ENCODE measurements around the gene TDRD7. TPM values are rescaled to one million over a fixed set of nuclear protein-coding genes. Genes with fewer than 3 reads are reported as not detected.

Gene TDRD7
- total RNA-seq, 3 donors from 2014 or later (not counting 1 experiment from before 2014, with no cell fraction given): 9.8 to 16.4 (median 16.3) TPM

DNA sequence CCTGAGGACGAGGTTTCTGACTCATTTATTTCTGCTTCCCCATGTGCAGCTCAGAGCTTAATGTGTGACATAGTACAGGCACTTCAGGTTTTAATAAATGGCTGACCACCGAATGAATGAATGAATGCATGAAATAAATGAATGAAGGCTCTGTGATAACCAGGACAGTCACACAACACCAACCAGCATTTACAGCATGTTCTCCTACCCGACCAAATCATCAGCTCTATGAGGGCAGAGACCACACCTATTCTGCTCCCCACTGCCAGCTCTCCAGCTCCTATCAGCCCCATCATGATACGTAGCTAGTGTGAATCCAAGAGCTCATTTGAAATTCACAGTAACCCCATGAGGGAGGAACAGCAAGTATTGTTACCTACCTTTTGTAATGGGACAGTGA lies 94.4 kb downstream of the TDRD7 start:
- TF ChIP-seq, protein P1, sequence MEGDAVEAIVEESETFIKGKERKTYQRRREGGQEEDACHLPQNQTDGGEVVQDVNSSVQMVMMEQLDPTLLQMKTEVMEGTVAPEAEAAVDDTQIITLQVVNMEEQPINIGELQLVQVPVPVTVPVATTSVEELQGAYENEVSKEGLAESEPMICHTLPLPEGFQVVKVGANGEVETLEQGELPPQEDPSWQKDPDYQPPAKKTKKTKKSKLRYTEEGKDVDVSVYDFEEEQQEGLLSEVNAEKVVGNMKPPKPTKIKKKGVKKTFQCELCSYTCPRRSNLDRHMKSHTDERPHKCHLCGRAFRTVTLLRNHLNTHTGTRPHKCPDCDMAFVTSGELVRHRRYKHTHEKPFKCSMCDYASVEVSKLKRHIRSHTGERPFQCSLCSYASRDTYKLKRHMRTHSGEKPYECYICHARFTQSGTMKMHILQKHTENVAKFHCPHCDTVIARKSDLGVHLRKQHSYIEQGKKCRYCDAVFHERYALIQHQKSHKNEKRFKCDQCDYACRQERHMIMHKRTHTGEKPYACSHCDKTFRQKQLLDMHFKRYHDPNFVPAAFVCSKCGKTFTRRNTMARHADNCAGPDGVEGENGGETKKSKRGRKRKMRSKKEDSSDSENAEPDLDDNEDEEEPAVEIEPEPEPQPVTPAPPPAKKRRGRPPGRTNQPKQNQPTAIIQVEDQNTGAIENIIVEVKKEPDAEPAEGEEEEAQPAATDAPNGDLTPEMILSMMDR (IDR thresholded peaks at IDR 0.05): no peak
- H3K9me3 Mint-ChIP-seq: no peaks in the 10 kb centered on the region

DNA sequence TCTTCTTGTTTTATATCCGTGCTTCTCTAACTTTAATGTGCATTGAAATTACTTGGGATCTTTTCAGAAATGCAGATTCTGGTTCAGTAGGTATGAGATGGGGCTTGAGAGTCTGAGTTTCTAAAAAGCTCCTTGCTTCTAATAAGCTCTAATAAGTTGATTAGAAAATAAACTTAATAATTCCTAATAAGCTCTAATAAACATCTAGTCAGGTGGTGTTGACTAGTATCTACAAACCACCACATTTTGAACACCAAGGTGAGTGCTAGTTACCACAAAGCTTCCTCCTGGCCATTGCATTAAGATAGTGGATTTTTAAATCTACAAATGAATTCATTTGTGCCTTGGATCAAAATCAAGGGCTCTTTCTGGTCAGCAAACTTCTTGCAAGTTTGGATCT lies 94.9 kb downstream of the TDRD7 start:
- Histone ChIP-seq H3K36me3 (ENCODE audit: control insufficient read depth, insufficient read depth, low read length) (no peaks in the 10 kb centered on the region), H3K27ac (ENCODE audit: low read length) (no peak overlapping the region), H3K9me3 (ENCODE audit: control insufficient read depth, insufficient read depth, low read length) (no peaks in the 10 kb centered on the region), H3K4me3 (ENCODE audit: low read length) (no peak overlapping the region), H3K27me3 (ENCODE audit: control insufficient read depth, insufficient read depth, low read length) (peaks cover 25% of the 10 kb centered on the region), H3K4me1 (ENCODE audit: control insufficient read depth, insufficient read depth, low read length) (peaks cover 14% of the 10 kb centered on the region)
- WGBS (ENCODE audit: insufficient coverage): 67% methylated on average over 1 of the region's 1 CpG
- Mint-ChIP-seq H3K4me1 (peaks cover 11 to 15% of the 10 kb centered on the region in 2 donors), H3K27ac (no peak overlapping the region), H3K4me3 (no peak overlapping the region), H3K27me3 (ENCODE audit: low read depth in 2 of 2) (peaks cover 0 to 28% of the 10 kb centered on the region in 2 donors), H3K36me3 (no peaks in the 10 kb centered on the region), H3K9me3 (no peaks in the 10 kb centered on the region)
- ATAC-seq (no peak), DNase-seq (no peak)
- intact Hi-C loops (cut with micrococcal nuclease): no loop called here
- TF ChIP-seq, protein P1 (IDR thresholded peaks at IDR 0.05): no peak

More for the DNA sequence above, 94.4 kb downstream of the TDRD7 start:
- no peak overlapping the region for H3K4me3 ChIP-seq (ENCODE audit: low read length)
- peaks cover 15% of the 10 kb centered on the region for H3K4me1 ChIP-seq (ENCODE audit: control insufficient read depth, insufficient read depth, low read length)
- no peaks in the 10 kb centered on the region for H3K9me3 ChIP-seq (ENCODE audit: control insufficient read depth, insufficient read depth, low read length)
- 91% methylated on average over 4 of the region's 4 CpGs for WGBS (ENCODE audit: insufficient coverage)
- DNase-seq (no peak), ATAC-seq (no peak)
- intact Hi-C loops (cut with micrococcal nuclease): no loop called here
- no peak overlapping the region for H3K4me3 Mint-ChIP-seq
- no peak overlapping the region for H3K27ac ChIP-seq (ENCODE audit: low read length)
- no peaks in the 10 kb centered on the region for H3K36me3 Mint-ChIP-seq
- peaks cover 11 to 15% of the 10 kb centered on the region in 2 donors for H3K4me1 Mint-ChIP-seq
- H3K27ac Mint-ChIP-seq: no peak overlapping the region
- peaks cover 25% of the 10 kb centered on the region for H3K27me3 ChIP-seq (ENCODE audit: control insufficient read depth, insufficient read depth, low read length)
- H3K27me3 Mint-ChIP-seq (ENCODE audit: low read depth in 2 of 2): peaks cover 0 to 28% of the 10 kb centered on the region in 2 donors
- no peaks in the 10 kb centered on the region for H3K36me3 ChIP-seq (ENCODE audit: control insufficient read depth, insufficient read depth, low read length)

DNA sequence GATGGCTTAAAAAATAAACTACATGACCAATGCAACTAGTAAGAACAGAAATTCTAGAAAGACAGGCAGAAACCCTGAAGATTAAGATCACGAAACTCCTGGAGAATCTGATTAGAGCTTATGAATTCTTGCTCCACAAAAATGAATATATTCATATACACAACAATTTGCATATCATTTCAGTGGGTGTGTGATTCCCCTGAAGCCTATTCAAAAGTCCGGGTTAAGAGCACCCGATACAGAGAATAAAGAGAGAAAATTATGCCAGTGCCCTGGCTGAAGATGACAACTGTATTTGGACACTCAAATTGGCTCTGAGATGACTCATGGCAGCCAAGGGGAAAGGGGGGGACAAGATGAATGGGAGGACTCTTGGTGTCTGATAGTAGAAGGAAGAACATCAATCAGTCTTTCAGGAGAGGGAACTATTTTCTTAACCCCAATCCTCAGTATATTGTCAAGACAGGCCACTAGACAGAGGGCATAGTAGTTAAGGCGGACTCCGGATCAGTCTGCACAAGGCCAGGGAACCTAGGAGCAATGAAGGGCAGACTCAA lies 95.6 kb downstream of the TDRD7 start:
- peaks cover 0 to 26% of the 10 kb centered on the region in 2 donors for H3K27me3 Mint-ChIP-seq (ENCODE audit: low read depth in 2 of 2)
- H3K27ac Mint-ChIP-seq: no peak overlapping the region
- no peak overlapping the region for H3K27ac ChIP-seq (ENCODE audit: low read length)
- peaks cover 20% of the 10 kb centered on the region for H3K27me3 ChIP-seq (ENCODE audit: control insufficient read depth, insufficient read depth, low read length)
- WGBS (ENCODE audit: insufficient coverage): 91% methylated on average over 5 of the region's 5 CpGs
- intact Hi-C loops (cut with micrococcal nuclease): no loop called here
- ATAC-seq: no peak
- TF ChIP-seq, protein P1 (IDR thresholded peaks at IDR 0.05): no peak
- H3K4me3 Mint-ChIP-seq: no peak overlapping the region
- peaks cover 6% of the 10 kb centered on the region for H3K4me1 ChIP-seq (ENCODE audit: control insufficient read depth, insufficient read depth, low read length)
- peaks cover 11% of the 10 kb centered on the region in 2 donors for H3K4me1 Mint-ChIP-seq
- no peaks in the 10 kb centered on the region for H3K9me3 Mint-ChIP-seq
- DNase-seq: no peak
- no peak overlapping the region for H3K4me3 ChIP-seq (ENCODE audit: low read length)
- H3K36me3 Mint-ChIP-seq: no peaks in the 10 kb centered on the region
- H3K36me3 ChIP-seq (ENCODE audit: control insufficient read depth, insufficient read depth, low read length): no peaks in the 10 kb centered on the region
- H3K9me3 ChIP-seq (ENCODE audit: control insufficient read depth, insufficient read depth, low read length): no peaks in the 10 kb centered on the region

DNA sequence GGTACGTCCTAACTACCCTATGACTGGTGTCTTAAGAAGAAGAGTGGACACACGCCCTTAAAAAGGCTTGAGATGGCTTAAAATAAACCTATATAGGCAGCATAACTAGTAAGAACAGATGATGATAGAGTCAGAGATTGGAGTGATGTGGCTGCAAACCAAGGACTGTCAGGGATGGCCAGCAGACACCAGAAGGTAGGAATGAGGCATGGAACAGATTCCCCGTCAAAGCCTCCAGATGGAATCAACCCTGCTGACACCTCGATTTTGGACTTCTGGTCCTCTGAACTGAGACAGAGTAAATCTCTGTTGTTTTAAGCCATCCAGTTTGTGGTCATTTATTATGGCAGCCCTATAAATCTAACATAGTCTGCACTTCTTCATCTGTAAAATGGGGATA lies 97.0 kb downstream of the TDRD7 start:
- no peak overlapping the region for H3K4me3 ChIP-seq (ENCODE audit: low read length)
- Mint-ChIP-seq H3K27ac (no peak overlapping the region), H3K36me3 (no peaks in the 10 kb centered on the region), H3K4me1 (no peaks in the 10 kb centered on the region), H3K9me3 (no peaks in the 10 kb centered on the region), H3K27me3 (ENCODE audit: low read depth in 2 of 2) (peaks cover 0 to 13% of the 10 kb centered on the region in 2 donors), H3K4me3 (no peak overlapping the region)
- intact Hi-C loops (cut with micrococcal nuclease): no loop called here
- no peaks in the 10 kb centered on the region for H3K9me3 ChIP-seq (ENCODE audit: control insufficient read depth, insufficient read depth, low read length)
- H3K27ac ChIP-seq (ENCODE audit: low read length): no peak overlapping the region
- DNase-seq: no peak
- peaks cover 7% of the 10 kb centered on the region for H3K27me3 ChIP-seq (ENCODE audit: control insufficient read depth, insufficient read depth, low read length)
- TF ChIP-seq, protein P1 (IDR thresholded peaks at IDR 0.05): no peak
- no peaks in the 10 kb centered on the region for H3K4me1 ChIP-seq (ENCODE audit: control insufficient read depth, insufficient read depth, low read length)
- no peak for ATAC-seq
- WGBS (ENCODE audit: insufficient coverage): 80% methylated on average over 4 of the region's 4 CpGs
- no peaks in the 10 kb centered on the region for H3K36me3 ChIP-seq (ENCODE audit: control insufficient read depth, insufficient read depth, low read length)
